HPDE6-E6E7 (cell line): ENCODE results near the gene FBXO39.
"Not testable (repeated sequence)": the region's sequence is repeated elsewhere in the genome, so short reads cannot be mapped to it uniquely, and the experiment has no call there.

ENCODE experiments used
- DNase-seq: peaks from one replicate; pipeline ENCODE4 v3.0.0; 2011; ENCODE audit warnings: missing footprints; ENCODE audit errors: extremely low spot score

The FBXO39 gene

GRCh38 chr17:6789146-6789545 is 13.1 kb downstream of the FBXO39 start:
- DNase-seq, result no peak

- DNase-seq, result no peak
Measured at GRCh38 chr17:6793748-6794493, 17.9 kb downstream of the FBXO39 start.

GRCh38 chr17:6796017-6796886 is 20.2 kb downstream of the FBXO39 start:
- no peak for DNase-seq

- DNase-seq, result peak; percentile 47
Measured at GRCh38 chr17:6796887-6797490, 21.0 kb downstream of the FBXO39 start.

GRCh38 chr17:6797718-6798351 is 21.8 kb downstream of the FBXO39 start:
- DNase-seq, result no peak

GRCh38 chr17:6799738-6800137 is 23.7 kb downstream of the FBXO39 start:
- DNase-seq, result no peak

GRCh38 chr17:6800422-6801027 is 24.5 kb downstream of the FBXO39 start:
- no peak for DNase-seq

GRCh38 chr17:6811510-6811909 is 35.5 kb downstream of the FBXO39 start:
- DNase-seq, result no peak

- DNase-seq, result no peak
Measured at GRCh38 chr17:6812295-6812694, 36.3 kb downstream of the FBXO39 start.

- no peak for DNase-seq
Measured at GRCh38 chr17:6815775-6816174, 39.8 kb downstream of the FBXO39 start.

- DNase-seq, result not testable (repeated sequence)
Measured at GRCh38 chr17:6816368-6816767, 40.4 kb downstream of the FBXO39 start.

GRCh38 chr17:6818938-6819337 is 42.9 kb downstream of the FBXO39 start:
- DNase-seq, result no peak

- peak; percentile 77 for DNase-seq
Measured at GRCh38 chr17:6823011-6823442, 47.0 kb downstream of the FBXO39 start.

GRCh38 chr17:6830383-6830986 is 54.5 kb downstream of the FBXO39 start:
- DNase-seq, result no peak

- peak; percentile 83 for DNase-seq
Measured at GRCh38 chr17:6831661-6832263, 55.7 kb downstream of the FBXO39 start, which contains the start of gene TEKT1. Gene TEKT1 (minus strand): TSS chr17:6831729. CDS start chr17:6830376, 1,353 bp downstream.
